HFFc6 (cell line): Measurements from ENCODE around the gene CCDC70. TPM values are rescaled to one million over a fixed set of nuclear protein-coding genes. Genes with fewer than 3 reads are reported as not detected.

Experiments used
- DNase-seq: peaks from one replicate; pipeline ENCODE4 v3.0.0-alpha.2; 2018
- H3K27ac Mint-ChIP-seq: 2 replicates; pipeline ENCODE4 v1.8.0; 2020; ENCODE audit warnings: mild to moderate bottlenecking, mixed read lengths
- H3K27me3 Mint-ChIP-seq: 2 replicates; pipeline ENCODE4 v1.8.0; 2021; ENCODE audit warnings: mild to moderate bottlenecking, moderate library complexity, mixed read lengths; ENCODE audit not compliant: insufficient read depth
- H3K36me3 Mint-ChIP-seq: 2 replicates; pipeline ENCODE4 v1.8.0; 2021; ENCODE audit warnings: low read depth, mixed read lengths
- H3K4me1 Mint-ChIP-seq: 2 replicates; pipeline ENCODE4 v1.8.0; 2020; ENCODE audit warnings: low read depth, mixed read lengths
- H3K4me3 Mint-ChIP-seq: 2 replicates; pipeline ENCODE4 v1.8.0; 2020; ENCODE audit warnings: mild to moderate bottlenecking, moderate library complexity, mixed read lengths
- H3K9me3 Mint-ChIP-seq: 2 replicates; pipeline ENCODE4 v1.8.0; 2020; ENCODE audit warnings: mild to moderate bottlenecking, mixed read lengths
- total RNA-seq, 6 experiments: library from RNA; stranded (reverse); fragmentation: NEBNext Ultra II Directional; extraction: Animal tissue kit (Norgen Biotek cat#: 25700); gene quantifications; 2 replicates in 1 of 6; 3 replicates in 5 of 6; pipeline ENCODE4 v1.2.3, GENCODE V29; 2021
- TF ChIP-seq, protein P1 (sequence below): fragments of 200-600 bp; sonication (generic); IDR thresholded peaks from 2 replicates; pipeline ENCODE4 v1.5.0; 2021; ENCODE audit warnings: antibody characterized with exemption, mild to moderate bottlenecking

The CCDC70 gene
- total RNA-seq, 6 experiments from 2014 or later = not detected

DNA sequence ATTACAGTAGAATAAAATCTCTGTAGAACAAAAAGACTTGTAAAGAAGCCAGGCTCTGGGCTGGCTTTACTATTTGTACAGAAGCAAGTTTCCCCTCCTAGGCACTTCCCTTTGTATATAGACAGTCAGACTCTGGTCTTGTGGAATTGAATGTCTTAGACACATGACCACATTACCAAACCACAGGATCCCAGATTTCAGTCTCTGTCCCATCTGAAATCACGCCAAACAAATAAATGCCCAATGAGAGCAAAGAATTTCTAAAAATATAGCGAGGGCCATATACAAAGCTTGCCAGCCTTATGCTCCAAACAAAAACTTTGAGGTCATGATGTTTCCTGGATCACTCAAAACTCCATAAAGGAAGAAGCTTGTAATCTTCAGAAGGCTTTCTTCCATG lies 23.9 kb downstream of the CCDC70 start:
- H3K4me3 Mint-ChIP-seq = no peak overlapping the region
- no peak overlapping the region for H3K27ac Mint-ChIP-seq
- DNase-seq = no peak
- H3K36me3 Mint-ChIP-seq = no peaks in the 10 kb centered on the region
- no peaks in the 10 kb centered on the region for H3K4me1 Mint-ChIP-seq
- H3K9me3 Mint-ChIP-seq = no peaks in the 10 kb centered on the region
- TF ChIP-seq, protein P1, sequence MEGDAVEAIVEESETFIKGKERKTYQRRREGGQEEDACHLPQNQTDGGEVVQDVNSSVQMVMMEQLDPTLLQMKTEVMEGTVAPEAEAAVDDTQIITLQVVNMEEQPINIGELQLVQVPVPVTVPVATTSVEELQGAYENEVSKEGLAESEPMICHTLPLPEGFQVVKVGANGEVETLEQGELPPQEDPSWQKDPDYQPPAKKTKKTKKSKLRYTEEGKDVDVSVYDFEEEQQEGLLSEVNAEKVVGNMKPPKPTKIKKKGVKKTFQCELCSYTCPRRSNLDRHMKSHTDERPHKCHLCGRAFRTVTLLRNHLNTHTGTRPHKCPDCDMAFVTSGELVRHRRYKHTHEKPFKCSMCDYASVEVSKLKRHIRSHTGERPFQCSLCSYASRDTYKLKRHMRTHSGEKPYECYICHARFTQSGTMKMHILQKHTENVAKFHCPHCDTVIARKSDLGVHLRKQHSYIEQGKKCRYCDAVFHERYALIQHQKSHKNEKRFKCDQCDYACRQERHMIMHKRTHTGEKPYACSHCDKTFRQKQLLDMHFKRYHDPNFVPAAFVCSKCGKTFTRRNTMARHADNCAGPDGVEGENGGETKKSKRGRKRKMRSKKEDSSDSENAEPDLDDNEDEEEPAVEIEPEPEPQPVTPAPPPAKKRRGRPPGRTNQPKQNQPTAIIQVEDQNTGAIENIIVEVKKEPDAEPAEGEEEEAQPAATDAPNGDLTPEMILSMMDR = no peak
- peaks cover 27% of the 10 kb centered on the region for H3K27me3 Mint-ChIP-seq

DNA sequence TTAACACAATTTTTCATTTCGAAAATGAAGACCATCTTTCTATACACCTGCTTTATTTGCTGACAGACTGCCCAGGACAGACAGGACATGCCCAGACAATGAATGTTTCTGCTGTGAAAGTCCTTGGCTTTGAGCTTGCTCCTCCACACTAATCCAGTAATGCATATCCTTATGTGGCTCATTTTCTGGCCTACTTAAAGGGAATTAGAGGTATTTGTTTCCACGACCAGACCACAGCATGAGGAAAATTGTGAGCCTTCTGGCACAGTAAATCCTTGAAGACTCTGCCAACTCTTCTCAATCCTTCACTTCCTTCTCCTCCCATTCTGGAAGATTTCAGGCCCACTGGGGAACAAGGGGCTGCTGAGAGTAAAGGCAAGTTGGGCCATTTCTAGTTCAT lies 25.7 kb downstream of the CCDC70 start:
- peaks cover 32% of the 10 kb centered on the region for H3K27me3 Mint-ChIP-seq
- H3K9me3 Mint-ChIP-seq = no peaks in the 10 kb centered on the region
- H3K27ac Mint-ChIP-seq = no peak overlapping the region
- no peaks in the 10 kb centered on the region for H3K36me3 Mint-ChIP-seq
- DNase-seq = no peak
- no peak overlapping the region for H3K4me3 Mint-ChIP-seq
- H3K4me1 Mint-ChIP-seq = no peaks in the 10 kb centered on the region
- TF ChIP-seq, protein P1 = no peak

DNA sequence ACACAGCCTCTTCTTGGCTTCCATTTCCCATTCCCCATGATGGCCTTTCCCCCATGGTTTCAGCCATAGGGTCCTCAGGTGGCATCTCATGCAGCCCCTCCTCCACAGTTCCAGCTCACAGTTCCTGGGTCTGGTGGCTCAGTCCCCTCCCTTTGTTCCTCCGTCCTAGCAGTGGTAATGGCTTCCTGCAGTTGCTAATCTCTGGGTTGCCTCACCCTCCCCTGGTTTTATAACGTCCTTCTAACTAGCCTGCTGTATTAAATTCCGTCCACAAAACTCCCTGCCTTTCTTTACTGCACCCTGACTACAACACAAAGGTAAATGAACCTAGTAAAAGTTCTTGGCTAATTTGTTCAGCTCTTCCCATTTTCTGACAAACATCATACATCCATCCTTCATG lies 30.9 kb downstream of the CCDC70 start:
- no peak for DNase-seq
- H3K4me3 Mint-ChIP-seq = no peak overlapping the region
- H3K27ac Mint-ChIP-seq = no peak overlapping the region
- TF ChIP-seq, protein P1 = no peak
- no peaks in the 10 kb centered on the region for H3K9me3 Mint-ChIP-seq
- no peaks in the 10 kb centered on the region for H3K36me3 Mint-ChIP-seq
- no peaks in the 10 kb centered on the region for H3K4me1 Mint-ChIP-seq
- peaks cover 24% of the 10 kb centered on the region for H3K27me3 Mint-ChIP-seq

DNA sequence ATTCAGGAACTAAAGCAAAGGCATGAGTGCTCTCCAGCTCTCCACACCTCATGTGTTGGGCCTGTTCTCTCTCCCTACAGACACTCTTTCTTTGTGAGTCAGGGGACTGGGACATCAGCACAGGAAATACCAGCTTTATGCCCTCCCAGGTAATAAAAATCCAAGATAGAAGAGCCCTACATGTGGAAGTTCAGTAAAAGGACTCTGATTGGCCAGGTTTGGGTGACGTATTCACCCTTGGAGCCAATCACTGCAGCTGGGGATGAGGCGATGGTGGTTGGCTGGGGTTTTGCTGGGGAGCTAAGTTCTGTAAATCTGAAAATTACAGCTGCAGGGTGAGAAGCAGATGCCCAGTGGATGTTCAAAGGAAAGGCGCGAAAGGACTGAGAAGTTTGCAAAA lies 32.5 kb downstream of the CCDC70 start:
- no peak overlapping the region for H3K4me3 Mint-ChIP-seq
- TF ChIP-seq, protein P1 = no peak
- no peak overlapping the region for H3K27ac Mint-ChIP-seq
- peaks cover 24% of the 10 kb centered on the region; the same call in 1 of the 2 replicates for H3K27me3 Mint-ChIP-seq
- no peak for DNase-seq
- H3K36me3 Mint-ChIP-seq = no peaks in the 10 kb centered on the region
- H3K4me1 Mint-ChIP-seq = no peaks in the 10 kb centered on the region
- no peaks in the 10 kb centered on the region for H3K9me3 Mint-ChIP-seq

DNA sequence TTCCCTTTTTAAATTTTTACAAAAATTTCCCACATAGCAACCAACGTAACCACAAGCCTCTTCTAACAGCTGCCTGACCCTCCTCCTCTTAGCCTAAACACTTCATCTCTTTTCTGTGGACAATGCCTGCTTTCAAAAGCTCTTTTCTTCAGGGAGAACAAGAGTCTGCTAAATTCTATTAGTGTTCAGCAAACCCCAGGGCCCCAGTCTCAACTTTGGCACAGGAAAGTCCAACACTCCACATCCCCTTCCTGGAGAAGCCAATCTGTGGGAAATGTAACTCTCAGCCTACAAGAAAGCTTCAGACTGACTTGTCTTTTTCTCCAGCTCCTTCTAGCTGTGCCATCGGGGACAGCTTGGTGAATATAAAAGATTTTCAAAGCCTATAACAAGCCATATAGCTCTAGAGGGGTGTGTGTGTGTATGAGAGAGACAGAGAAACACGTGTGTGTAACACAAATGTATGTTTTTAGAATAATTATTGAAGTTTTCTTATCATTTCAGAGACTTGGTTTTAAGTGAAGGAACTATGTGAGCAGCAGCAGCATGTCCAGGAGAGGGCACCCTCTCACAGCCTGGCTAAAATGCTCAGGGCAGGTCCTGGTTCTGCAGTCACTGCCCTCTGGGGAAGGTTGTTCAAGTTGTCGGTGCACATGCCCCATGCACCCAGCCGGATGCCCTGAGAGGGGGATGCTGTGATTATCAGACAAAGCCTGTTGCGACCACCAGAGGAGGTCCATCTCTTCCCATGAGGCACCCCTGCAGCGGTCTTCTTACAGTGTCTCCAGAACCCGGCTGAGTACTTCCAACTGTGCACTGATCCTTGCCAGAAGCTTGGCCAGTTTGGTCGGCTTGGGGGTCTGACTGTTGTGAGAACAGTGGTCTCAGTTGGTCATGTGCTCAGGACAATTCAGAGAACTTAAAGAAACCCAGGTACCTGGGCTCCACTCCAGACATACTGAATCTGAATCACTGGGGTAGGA lies 34.4 kb downstream of the CCDC70 start:
- H3K4me1 Mint-ChIP-seq = no peaks in the 10 kb centered on the region
- TF ChIP-seq, protein P1 = peak; percentile 84
- no peaks in the 10 kb centered on the region for H3K9me3 Mint-ChIP-seq
- peak; percentile 42 for DNase-seq
- H3K36me3 Mint-ChIP-seq = no peaks in the 10 kb centered on the region
- H3K27ac Mint-ChIP-seq = no peak overlapping the region
- peaks cover 22% of the 10 kb centered on the region; the same call in 1 of the 2 replicates for H3K27me3 Mint-ChIP-seq
- no peak overlapping the region for H3K4me3 Mint-ChIP-seq
